Left ventricle myocardium inferior (tissue), 1 donor: ENCODE data around the gene SLC25A26. TPM values are rescaled to one million over a fixed set of nuclear protein-coding genes. Genes with fewer than 3 reads are reported as not detected.

Source experiments
- DNase-seq: peaks from one replicate; pipeline ENCODE4 v3.0.0-alpha.2; 2020
- H3K27ac ChIP-seq: fragments of 200-600 bp; replicated peaks from 2 replicates; pipeline ENCODE4 v1.8.0; 2021
- H3K27me3 ChIP-seq: fragments of 200-600 bp; 2 replicates; pipeline ENCODE4 v1.8.0; 2021; ENCODE audit warnings: low read depth
- H3K36me3 ChIP-seq: fragments of 200-600 bp; 2 replicates; pipeline ENCODE4 v1.8.0; 2021
- H3K4me1 ChIP-seq: fragments of 200-600 bp; 2 replicates; pipeline ENCODE4 v1.8.0; 2021
- H3K4me3 ChIP-seq: fragments of 200-600 bp; 2 replicates; pipeline ENCODE4 v1.8.0; 2021; ENCODE audit warnings: mild to moderate bottlenecking, moderate library complexity
- H3K9me3 ChIP-seq: fragments of 200-600 bp; replicated peaks from 2 replicates; pipeline ENCODE4 v1.8.0; 2021
- CTCF ChIP-seq: fragments of 200-600 bp; IDR thresholded peaks from 2 replicates; pipeline ENCODE4 v1.8.0; 2021; ENCODE audit warnings: antibody characterized with exemption, mild to moderate bottlenecking, borderline replicate concordance
- intact Hi-C: fragments of 100-400 bp; cut with micrococcal nuclease; formaldehyde crosslinking; loops from one replicate; pipeline ENCODE4 v1.11.0; 2022
- total RNA-seq: library from RNA; stranded (reverse); fragmentation: NEBNext Ultra II Directional; extraction: Animal tissue kit (Norgen Biotek cat#: 25700); gene quantifications from one replicate; pipeline ENCODE4 v1.2.1, GENCODE V29; 2021
- donor health status: DM: no; HTN: yes; CAD: no; lungs with severe emphysema.

SLC25A26 gene
- total RNA-seq, 1 donor from 2014 or later = 40.7 TPM

- Histone ChIP-seq H3K4me3 (no peak overlapping the region), H3K36me3 (peaks cover 43% of the 10 kb centered on the region), H3K27me3 (no peaks in the 10 kb centered on the region), H3K27ac (no peak overlapping the region), H3K9me3 (no peaks in the 10 kb centered on the region), H3K4me1 (peaks cover 1% of the 10 kb centered on the region)
- no peak for TF ChIP-seq CTCF
- no peak for DNase-seq
- intact Hi-C loops = no loop called here
These were observed 20.7 kb downstream of the SLC25A26 start for GRCh38 chr3:66241466-66241865.

GRCh38 chr3:66242788-66243464 lies 22.1 kb downstream of the SLC25A26 start:
- H3K4me1 ChIP-seq = peaks cover 4% of the 10 kb centered on the region
- no peak for TF ChIP-seq CTCF
- no peaks in the 10 kb centered on the region for H3K27me3 ChIP-seq
- H3K27ac ChIP-seq = no peak overlapping the region
- no peak overlapping the region for H3K4me3 ChIP-seq
- intact Hi-C loops = no loop called here
- H3K36me3 ChIP-seq = peaks cover 43% of the 10 kb centered on the region
- H3K9me3 ChIP-seq = no peaks in the 10 kb centered on the region
- DNase-seq = no peak

- H3K4me3 ChIP-seq = no peak overlapping the region
- intact Hi-C loops = no loop called here
- TF ChIP-seq CTCF = no peak
- no peak for DNase-seq
- H3K4me1 ChIP-seq = peaks cover 4% of the 10 kb centered on the region
- no peaks in the 10 kb centered on the region for H3K27me3 ChIP-seq
- H3K27ac ChIP-seq = no peak overlapping the region
- peaks cover 24% of the 10 kb centered on the region for H3K36me3 ChIP-seq
- no peaks in the 10 kb centered on the region for H3K9me3 ChIP-seq
These were observed 27.8 kb downstream of the SLC25A26 start for GRCh38 chr3:66248641-66249040.

GRCh38 chr3:66253790-66254620 lies 33.2 kb downstream of the SLC25A26 start:
- TF ChIP-seq CTCF = peak; percentile 85
- intact Hi-C loops = no loop called here
- no peak overlapping the region for H3K4me3 ChIP-seq
- H3K36me3 ChIP-seq = peaks cover 13% of the 10 kb centered on the region
- no peaks in the 10 kb centered on the region for H3K27me3 ChIP-seq
- H3K9me3 ChIP-seq = no peaks in the 10 kb centered on the region
- H3K27ac ChIP-seq = no peak overlapping the region
- no peak for DNase-seq
- no peaks in the 10 kb centered on the region for H3K4me1 ChIP-seq

- H3K27me3 ChIP-seq = no peaks in the 10 kb centered on the region
- no peak overlapping the region for H3K27ac ChIP-seq
- intact Hi-C loops = no loop called here
- TF ChIP-seq CTCF = no peak
- no peak overlapping the region for H3K4me3 ChIP-seq
- DNase-seq = no peak
- H3K36me3 ChIP-seq = peaks cover 3% of the 10 kb centered on the region
- H3K4me1 ChIP-seq = peaks cover 17% of the 10 kb centered on the region
- H3K9me3 ChIP-seq = no peaks in the 10 kb centered on the region
These were observed 35.1 kb downstream of the SLC25A26 start for GRCh38 chr3:66255865-66256264.
